GM10266 (cell line): ENCODE results near the gene EOGT.

Experiments
- DNase-seq: peaks from one replicate; pipeline ENCODE4 v3.0.0; 2012; ENCODE audit errors: extremely low spot score
- TF ChIP-seq, protein P1 (sequence below): IDR thresholded peaks from 2 replicates; pipeline ENCODE4 v1.5.1; 2012; ENCODE audit warnings: mild to moderate bottlenecking, low read depth; ENCODE audit not compliant: control insufficient read depth, insufficient read depth; ENCODE audit errors: missing control alignments

Gene EOGT

DNA sequence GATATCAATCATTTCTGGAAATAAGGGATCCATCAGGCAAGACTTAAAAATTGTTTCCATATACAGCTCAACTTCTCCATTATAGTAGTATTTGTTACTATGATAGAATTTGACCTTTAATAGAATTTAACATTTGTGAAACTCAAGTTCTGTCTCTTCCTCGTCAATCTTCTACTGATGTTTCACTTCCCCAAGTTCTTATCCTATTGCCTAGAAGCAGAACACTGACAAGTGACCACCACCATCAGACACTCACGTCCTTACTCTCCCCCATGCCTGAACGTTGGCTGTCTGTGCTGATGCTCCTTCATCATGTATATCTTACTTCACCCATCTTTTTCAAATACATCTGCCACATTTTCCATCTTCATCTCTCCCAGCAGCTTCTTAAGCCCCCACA is 54.6 kb downstream of the EOGT start:
- DNase-seq: no peak
- TF ChIP-seq, protein P1, sequence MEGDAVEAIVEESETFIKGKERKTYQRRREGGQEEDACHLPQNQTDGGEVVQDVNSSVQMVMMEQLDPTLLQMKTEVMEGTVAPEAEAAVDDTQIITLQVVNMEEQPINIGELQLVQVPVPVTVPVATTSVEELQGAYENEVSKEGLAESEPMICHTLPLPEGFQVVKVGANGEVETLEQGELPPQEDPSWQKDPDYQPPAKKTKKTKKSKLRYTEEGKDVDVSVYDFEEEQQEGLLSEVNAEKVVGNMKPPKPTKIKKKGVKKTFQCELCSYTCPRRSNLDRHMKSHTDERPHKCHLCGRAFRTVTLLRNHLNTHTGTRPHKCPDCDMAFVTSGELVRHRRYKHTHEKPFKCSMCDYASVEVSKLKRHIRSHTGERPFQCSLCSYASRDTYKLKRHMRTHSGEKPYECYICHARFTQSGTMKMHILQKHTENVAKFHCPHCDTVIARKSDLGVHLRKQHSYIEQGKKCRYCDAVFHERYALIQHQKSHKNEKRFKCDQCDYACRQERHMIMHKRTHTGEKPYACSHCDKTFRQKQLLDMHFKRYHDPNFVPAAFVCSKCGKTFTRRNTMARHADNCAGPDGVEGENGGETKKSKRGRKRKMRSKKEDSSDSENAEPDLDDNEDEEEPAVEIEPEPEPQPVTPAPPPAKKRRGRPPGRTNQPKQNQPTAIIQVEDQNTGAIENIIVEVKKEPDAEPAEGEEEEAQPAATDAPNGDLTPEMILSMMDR: no peak

DNA sequence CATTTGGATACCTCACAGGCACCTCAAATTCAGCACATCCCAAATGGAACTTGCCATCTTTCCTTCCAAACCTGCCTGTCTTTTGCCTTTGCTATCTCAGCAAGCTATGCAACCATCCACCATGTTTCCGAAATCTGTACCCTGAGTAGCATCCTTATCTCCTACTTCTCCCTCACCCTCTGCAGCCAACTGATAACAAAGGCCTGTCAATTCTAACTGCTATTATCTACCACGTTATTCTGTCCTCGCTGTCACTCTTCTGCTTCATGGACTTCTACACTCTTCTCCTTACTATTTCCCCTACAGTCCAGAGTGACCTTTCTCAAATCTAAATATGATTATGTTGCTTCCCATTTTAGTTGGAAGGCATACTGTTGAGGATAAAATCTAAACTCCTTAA is 55.6 kb downstream of the EOGT start:
- DNase-seq: no peak
- TF ChIP-seq, protein P1: no peak

GRCh38 chr3:68953816-68954444 is 59.6 kb downstream of the EOGT start:
- TF ChIP-seq, protein P1: no peak
- DNase-seq: no peak

GRCh38 chr3:68945225-68945624 is 68.3 kb downstream of the EOGT start:
- TF ChIP-seq, protein P1: no peak
- DNase-seq: no peak

GRCh38 chr3:68943753-68944500 is 69.6 kb downstream of the EOGT start:
- TF ChIP-seq, protein P1: no peak
- no peak for DNase-seq

DNA sequence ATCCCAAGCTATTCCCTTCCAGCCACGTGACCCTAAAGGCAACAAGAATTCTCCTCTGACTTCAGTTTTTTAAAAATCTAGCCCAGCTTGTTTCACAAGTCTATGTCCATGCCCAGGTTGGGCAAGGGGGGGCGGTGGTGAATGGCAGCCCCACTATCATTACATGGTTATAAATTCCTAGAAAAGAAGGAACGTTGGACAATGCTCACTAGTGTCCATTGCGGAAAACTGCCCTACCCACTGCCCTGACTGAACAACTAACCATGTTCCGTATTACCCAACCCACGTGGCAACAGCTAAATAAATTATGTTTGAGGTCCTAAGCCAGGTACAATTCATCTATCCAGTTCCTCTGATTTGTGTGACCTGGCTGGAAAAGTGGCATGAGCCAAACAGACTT is 72.4 kb downstream of the EOGT start:
- TF ChIP-seq, protein P1: no peak
- no peak for DNase-seq

DNA sequence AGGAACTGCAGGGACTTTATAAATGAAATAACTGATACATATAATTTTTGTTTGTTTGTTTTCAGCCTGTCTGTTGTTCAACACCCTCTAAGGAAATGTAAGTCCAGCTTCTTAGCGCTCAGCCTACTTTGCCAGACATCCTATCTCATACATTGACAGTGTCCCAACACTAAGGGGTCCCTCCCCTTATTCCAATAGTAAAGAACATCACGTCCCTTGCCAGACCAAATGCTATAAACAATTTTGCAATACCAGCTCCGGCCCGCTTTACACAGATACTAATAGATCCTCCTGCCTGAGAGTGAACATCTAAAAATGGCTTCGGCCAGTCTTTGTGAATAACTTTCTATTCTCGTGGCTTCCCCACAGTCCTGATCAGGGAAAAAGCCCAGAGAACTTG is 76.6 kb downstream of the EOGT start:
- DNase-seq: no peak
- TF ChIP-seq, protein P1: no peak
